Right lobe of liver (tissue), 4 donors: ENCODE data around the gene ATG5.
"Not testable (repeated sequence)": the region's sequence is repeated elsewhere in the genome, so short reads cannot be mapped to it uniquely, and the experiment has no call there.

Experiments
- CTCF ChIP-seq, 4 donors: fragments of 200-600 bp in 3 of 4; fragments of 450-650 bp in 1 of 4; IDR thresholded peaks; one replicate each; pipeline versions ENCODE4 v1.5.1 to v1.8.0; 2016 to 2022; ENCODE audit warnings: antibody characterized with exemption in 4 of 4, mild to moderate bottlenecking in 2 of 4
- POLR2A ChIP-seq: fragments of 450-650 bp; IDR thresholded peaks from one replicate; pipeline ENCODE4 v1.6.1; 2017; ENCODE audit warnings: antibody characterized with exemption, mild to moderate bottlenecking
- donor health status: DM: no; HTN: no; CAD: no.
- donor health status: DM: no; HTN: no; CAD: no.
- donor health status: DM: no; HTN: yes; CAD: no.

- TF ChIP-seq CTCF (IDR thresholded peaks at IDR 0.05); POLR2A: not testable (repeated sequence)
Observed at GRCh38 chr6:106229876-106230445, 95.6 kb downstream of the ATG5 start.
